Spinal cord (tissue), 10 donors: ENCODE measurements around the gene OR10A6. TPM values are rescaled to one million over a fixed set of nuclear protein-coding genes. Genes with fewer than 3 reads are reported as not detected.

ENCODE experiments used
- DNase-seq, 6 donors: peaks; one replicate each; pipeline versions ENCODE4 v3.0.0 to v3.0.0-alpha.2; 2013 to 2015; ENCODE audit warnings: low spot score in 6 of 6, low read depth in 4 of 6
- H3K27ac ChIP-seq: one replicate; pipeline ENCODE4 v1.5.1; 2013; ENCODE audit warnings: low read depth, low read length, control low read depth
- H3K27me3 ChIP-seq: one replicate; pipeline ENCODE4 v1.6.1; 2013; ENCODE audit warnings: low read length; ENCODE audit not compliant: control insufficient read depth, insufficient read depth
- H3K36me3 ChIP-seq: one replicate; pipeline ENCODE4 v1.6.1; 2013; ENCODE audit warnings: low read length; ENCODE audit not compliant: control insufficient read depth, insufficient read depth
- H3K4me1 ChIP-seq: one replicate; pipeline ENCODE4 v1.6.1; 2013; ENCODE audit warnings: low read length; ENCODE audit not compliant: control insufficient read depth, insufficient read depth
- H3K4me3 ChIP-seq: one replicate; pipeline ENCODE4 v1.5.1; 2013; ENCODE audit warnings: low read depth, low read length, control low read depth
- H3K9me3 ChIP-seq: one replicate; pipeline ENCODE4 v1.6.1; 2013; ENCODE audit warnings: low read length; ENCODE audit not compliant: control insufficient read depth, insufficient read depth
- WGBS: methylation state at CpG from one replicate; pipeline ENCODE4 v1.1.5; 2013; ENCODE audit warnings: missing lambda C conversion rate; ENCODE audit not compliant: insufficient coverage; 5-methylcytosine and 5-hydroxymethylcytosine counted together
- polyA plus RNA-seq, 2 donors: library from polyadenylated mRNA; unstranded; fragments of 120-200 nt; gene quantifications; one replicate each; pipeline ENCODE4 v1.2.1, GENCODE V29; 2013; ENCODE audit not compliant: insufficient read length in 2 of 2
- total RNA-seq, 2 donors: library from RNA; depleted of rRNA in 1 of 2; stranded (reverse); fragments of 120-200 nt in 1 of 2; fragments of >200 nt in 1 of 2; gene quantifications; one replicate each; pipeline versions ENCODE4 v1.2.3 to v1.2.4, GENCODE V29; 2013 to 2014
- donor health status: healthy.

The OR10A6 gene
- total and polyA plus RNA-seq, 4 donors = not detected

DNA sequence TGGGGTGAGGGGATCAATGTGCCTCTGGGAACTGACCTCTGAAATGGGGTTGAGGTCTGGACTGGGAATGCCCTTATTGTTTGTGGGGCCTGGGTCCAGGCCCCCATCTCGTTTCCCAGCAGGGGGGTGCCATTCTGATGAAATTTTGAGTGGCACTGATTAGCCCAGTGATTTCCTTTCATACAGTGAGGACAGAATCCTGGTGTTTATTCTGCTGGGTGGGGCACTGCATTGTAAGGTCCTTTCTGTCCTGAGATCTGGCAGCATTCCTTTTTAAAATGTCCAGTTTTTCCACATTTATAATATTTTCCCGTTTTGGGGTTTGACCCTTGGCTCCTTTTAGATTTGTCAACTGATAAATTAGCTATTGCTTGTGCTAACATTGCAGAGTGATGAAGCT lies 27.1 kb downstream of the OR10A6 start:
- Histone ChIP-seq H3K9me3 (no peaks in the 10 kb centered on the region), H3K4me1 (no peaks in the 10 kb centered on the region), H3K27me3 (no peaks in the 10 kb centered on the region), H3K36me3 (no peaks in the 10 kb centered on the region), H3K27ac (no peak overlapping the region), H3K4me3 (no peak overlapping the region)
- WGBS = 41% methylated on average over 2 of the region's 2 CpGs
- no peak for DNase-seq

DNA sequence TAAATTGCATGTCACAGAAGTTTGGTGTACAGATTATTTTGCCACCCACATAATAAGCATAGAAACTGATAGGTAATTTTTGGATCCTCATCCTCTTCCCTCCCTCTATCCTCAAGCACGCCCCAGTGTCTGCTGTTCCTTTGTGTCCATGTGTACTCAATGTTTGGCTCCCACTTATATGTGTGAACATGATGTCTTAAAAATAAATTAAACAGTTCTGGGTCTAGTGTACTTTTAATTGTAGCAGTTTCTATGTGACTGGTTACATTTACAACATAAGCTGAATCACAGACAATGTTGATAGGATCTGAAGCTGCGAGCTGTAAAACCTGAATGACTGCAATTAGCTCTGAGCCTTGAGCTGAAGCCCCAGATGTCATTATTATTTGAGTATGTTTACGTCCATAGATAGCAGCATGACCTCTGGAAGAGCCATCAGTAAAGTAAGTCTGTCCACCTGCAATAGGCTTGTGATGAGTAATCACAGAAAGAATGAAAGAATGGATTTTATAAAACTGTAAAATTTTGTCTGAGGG lies 29.7 kb downstream of the OR10A6 start:
- Histone ChIP-seq H3K4me1 (no peaks in the 10 kb centered on the region), H3K4me3 (no peak overlapping the region), H3K27ac (no peak overlapping the region), H3K27me3 (no peaks in the 10 kb centered on the region), H3K36me3 (no peaks in the 10 kb centered on the region), H3K9me3 (no peaks in the 10 kb centered on the region)
- DNase-seq = no peak
- 67% methylated on average over 2 of the region's 3 CpGs for WGBS

DNA sequence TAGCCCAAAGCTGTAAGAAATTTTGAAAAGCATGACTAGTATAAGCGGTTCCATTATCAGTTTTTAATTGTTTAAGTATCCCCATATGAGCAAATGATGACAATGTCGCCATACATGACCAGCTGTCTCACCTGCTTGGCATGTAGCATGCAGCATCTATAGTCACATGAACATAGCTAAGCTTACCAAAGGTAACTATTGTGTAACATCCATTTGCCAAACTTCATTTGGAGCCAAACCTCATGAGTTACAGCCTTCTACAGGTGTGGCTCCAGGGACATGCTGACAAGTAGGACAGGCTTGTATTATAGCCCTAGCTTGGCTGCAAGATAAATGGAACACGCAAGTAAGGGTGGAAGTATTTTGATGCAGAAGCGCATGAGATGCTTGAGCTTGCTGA lies 30.4 kb downstream of the OR10A6 start:
- Histone ChIP-seq H3K4me3 (no peak overlapping the region), H3K36me3 (no peaks in the 10 kb centered on the region), H3K4me1 (no peaks in the 10 kb centered on the region), H3K9me3 (no peaks in the 10 kb centered on the region), H3K27me3 (no peaks in the 10 kb centered on the region), H3K27ac (no peak overlapping the region)
- DNase-seq = no peak
- WGBS = no CpG with 5 or more reads among the region's 4 CpGs

DNA sequence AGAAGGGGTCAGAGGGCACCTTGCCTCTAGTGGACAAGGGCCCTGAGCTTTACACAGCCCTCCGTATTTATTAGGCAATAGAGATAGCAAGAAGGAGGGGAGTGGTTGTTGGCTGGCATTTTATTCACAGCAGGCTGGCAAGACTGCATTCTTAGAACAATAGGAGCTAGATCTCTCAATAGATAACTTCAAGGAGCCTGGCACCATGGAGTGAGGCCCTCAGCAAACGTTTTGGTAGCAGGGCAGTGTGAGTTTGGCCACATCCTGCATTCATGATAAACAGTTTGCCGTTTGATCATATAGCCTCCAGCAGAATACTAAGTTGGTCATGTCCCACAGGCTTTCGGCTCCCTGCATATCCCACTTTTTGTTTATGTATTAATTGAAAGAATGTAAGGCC lies 31.6 kb downstream of the OR10A6 start:
- Histone ChIP-seq H3K27me3 (no peaks in the 10 kb centered on the region), H3K36me3 (no peaks in the 10 kb centered on the region), H3K9me3 (no peaks in the 10 kb centered on the region), H3K4me1 (no peaks in the 10 kb centered on the region), H3K27ac (no peak overlapping the region), H3K4me3 (no peak overlapping the region)
- 8% methylated on average over 1 of the region's 4 CpGs for WGBS
- DNase-seq = no peak

DNA sequence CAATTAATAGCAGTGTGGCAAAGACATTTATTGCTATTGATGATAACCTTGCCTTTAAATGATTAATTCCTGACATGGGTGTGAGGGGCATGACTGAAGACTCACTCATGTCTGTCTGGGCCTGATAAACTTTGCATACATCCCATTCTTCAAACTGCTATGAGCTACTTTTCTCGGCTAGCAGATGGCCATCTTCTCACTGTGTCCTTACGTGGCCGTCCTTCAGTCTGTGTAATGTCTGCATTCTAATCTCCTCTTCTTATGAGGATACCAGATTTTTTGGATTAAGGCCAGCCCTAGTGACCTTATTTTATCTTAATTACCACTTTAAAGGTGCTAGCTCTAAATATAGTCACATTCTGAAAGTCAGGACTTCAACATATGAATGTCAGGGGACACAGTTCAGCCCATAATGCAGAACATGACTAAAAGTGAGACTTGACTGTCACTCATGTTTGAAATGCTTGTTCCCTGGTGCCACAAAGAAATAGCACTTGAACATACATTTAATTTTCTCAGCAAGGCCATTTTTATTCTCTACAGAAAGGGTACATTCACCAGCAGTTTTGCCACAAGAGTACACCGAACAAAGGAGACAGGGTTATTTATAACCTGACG lies 32.3 kb downstream of the OR10A6 start:
- Histone ChIP-seq H3K4me3 (no peak overlapping the region), H3K27me3 (no peaks in the 10 kb centered on the region), H3K4me1 (no peaks in the 10 kb centered on the region), H3K36me3 (no peaks in the 10 kb centered on the region), H3K27ac (no peak overlapping the region), H3K9me3 (no peaks in the 10 kb centered on the region)
- DNase-seq = no peak
- WGBS = 100% methylated on average over 1 of the region's 5 CpGs

DNA sequence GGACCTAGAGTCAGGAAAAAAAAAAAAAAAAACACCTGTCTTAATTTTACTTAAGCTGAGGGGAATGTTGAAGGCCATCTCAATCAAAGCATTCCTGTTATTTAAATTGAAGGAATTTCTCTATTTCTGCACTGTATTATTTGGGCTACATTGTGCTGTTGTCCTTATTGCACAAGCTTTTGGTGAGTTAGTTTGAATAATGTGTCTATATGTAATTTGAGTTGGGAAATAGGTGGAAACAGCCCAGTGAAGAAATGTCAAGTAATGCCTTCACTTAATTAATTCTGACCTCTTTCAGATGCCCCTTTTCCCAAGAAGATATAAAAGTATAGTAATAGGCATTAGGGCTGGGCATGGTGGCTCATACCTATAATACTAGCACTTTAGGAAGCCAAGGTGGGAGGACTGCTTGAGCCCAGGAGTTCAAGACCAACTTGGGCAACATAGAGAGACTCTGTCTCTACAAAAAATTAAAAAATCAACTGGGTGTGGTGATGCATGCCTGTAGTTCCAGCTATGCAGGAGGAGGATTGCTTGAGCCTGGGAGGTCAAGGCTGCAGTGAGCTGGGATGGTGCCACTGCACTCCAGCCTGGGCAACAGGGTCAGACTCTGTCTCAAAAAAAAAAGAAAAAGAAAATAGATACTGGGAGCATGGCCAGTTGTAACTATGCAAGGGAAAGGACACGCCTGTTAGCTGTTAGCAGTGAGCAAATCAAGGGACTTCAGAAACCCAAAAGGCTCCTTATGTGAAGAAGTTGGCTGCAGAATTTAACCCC lies 34.9 kb downstream of the OR10A6 start:
- Histone ChIP-seq H3K4me1 (no peaks in the 10 kb centered on the region), H3K9me3 (no peaks in the 10 kb centered on the region), H3K36me3 (no peaks in the 10 kb centered on the region), H3K27ac (no peak overlapping the region), H3K27me3 (no peaks in the 10 kb centered on the region), H3K4me3 (no peak overlapping the region)
- DNase-seq = no peak
- 38% methylated on average over 1 of the region's 1 CpG for WGBS

DNA sequence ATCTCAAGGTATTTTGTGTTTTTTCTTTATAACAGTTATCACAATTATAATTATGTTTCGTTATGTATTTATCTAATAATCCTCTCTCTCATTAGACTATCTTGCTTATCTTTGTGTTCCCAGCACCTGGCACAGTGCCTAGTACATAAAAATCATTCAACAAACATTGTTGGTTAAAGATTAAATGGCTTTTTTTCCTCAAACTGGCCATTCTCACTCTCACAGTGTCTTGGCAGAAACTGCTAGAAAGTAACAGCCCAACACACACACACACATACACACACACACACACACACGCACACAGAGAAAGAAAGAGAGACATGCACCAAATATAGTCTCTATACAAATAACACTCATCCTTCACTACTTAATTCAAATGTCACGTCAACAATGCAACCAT lies 36.8 kb downstream of the OR10A6 start:
- Histone ChIP-seq H3K27me3 (no peaks in the 10 kb centered on the region), H3K9me3 (no peaks in the 10 kb centered on the region), H3K36me3 (no peaks in the 10 kb centered on the region), H3K27ac (no peak overlapping the region), H3K4me1 (no peaks in the 10 kb centered on the region), H3K4me3 (no peak overlapping the region)
- no peak for DNase-seq
- WGBS = no CpG with 5 or more reads among the region's 3 CpGs

DNA sequence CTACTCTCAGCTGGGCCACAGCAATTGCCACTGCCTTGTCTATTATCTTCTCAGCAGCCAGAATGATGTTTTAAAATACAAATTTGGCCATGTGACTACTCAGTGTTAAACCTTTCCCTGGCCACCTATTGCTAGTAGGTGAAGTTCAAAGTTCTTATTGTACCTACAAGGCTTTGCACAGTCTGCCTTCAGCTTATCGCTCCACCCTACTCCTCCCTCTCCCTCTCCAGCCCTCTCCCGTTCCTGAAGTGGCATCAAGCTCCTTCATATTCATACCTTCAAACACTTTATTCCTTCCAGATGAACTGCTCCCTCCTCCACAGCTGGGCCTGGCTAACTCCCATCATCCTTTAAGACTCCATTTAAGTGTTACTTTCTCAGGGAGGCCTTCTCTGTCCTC lies 37.3 kb downstream of the OR10A6 start:
- no peaks in the 10 kb centered on the region for H3K9me3 ChIP-seq
- WGBS = 93% methylated on average over 2 of the region's 2 CpGs
- no peaks in the 10 kb centered on the region for H3K4me1 ChIP-seq
- no peak for DNase-seq
- H3K27ac ChIP-seq = no peak overlapping the region
- no peaks in the 10 kb centered on the region for H3K36me3 ChIP-seq
- no peak overlapping the region for H3K4me3 ChIP-seq
- no peaks in the 10 kb centered on the region for H3K27me3 ChIP-seq

DNA sequence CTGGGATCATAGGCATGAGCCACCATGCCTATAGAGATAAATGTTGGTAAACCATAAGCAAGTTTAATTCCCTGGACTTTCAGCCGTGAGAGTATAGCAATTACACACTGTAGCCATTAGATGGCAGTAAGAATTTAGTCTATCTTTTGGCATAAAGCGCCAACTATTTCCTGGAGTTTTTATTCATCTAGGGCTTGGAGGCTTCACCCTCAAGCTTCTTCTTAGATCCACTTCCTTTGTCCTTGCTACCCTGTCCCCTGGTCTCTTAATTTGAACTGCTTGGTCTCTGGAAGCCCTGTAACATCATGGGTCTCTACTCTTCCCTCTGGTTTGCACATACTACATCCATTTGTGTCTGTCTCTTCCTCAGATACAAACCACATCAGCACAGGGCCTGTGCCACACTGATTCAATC lies 38.2 kb downstream of the OR10A6 start:
- no peaks in the 10 kb centered on the region for H3K36me3 ChIP-seq
- no peaks in the 10 kb centered on the region for H3K27me3 ChIP-seq
- no peaks in the 10 kb centered on the region for H3K4me1 ChIP-seq
- no peak overlapping the region for H3K27ac ChIP-seq
- H3K4me3 ChIP-seq = no peak overlapping the region
- DNase-seq = peak; percentile 15 to 82 (median 28)
- 7% methylated on average over 2 of the region's 2 CpGs for WGBS
- no peaks in the 10 kb centered on the region for H3K9me3 ChIP-seq
